Measurements from ENCODE around the gene FRYL. TPM values are rescaled to one million over a fixed set of nuclear protein-coding genes. Genes with fewer than 3 reads are reported as not detected.
A peak's percentile ranks its signal among the peaks of the same experiment; 100 is the strongest.
"Not testable (repeated sequence)": the region's sequence is repeated elsewhere in the genome, so short reads cannot be mapped to it uniquely, and the experiment has no call there.

FRYL gene
- total RNA-seq, 2 experiments from 2014 or later, result 80.8 to 97.3 TPM

DNA sequence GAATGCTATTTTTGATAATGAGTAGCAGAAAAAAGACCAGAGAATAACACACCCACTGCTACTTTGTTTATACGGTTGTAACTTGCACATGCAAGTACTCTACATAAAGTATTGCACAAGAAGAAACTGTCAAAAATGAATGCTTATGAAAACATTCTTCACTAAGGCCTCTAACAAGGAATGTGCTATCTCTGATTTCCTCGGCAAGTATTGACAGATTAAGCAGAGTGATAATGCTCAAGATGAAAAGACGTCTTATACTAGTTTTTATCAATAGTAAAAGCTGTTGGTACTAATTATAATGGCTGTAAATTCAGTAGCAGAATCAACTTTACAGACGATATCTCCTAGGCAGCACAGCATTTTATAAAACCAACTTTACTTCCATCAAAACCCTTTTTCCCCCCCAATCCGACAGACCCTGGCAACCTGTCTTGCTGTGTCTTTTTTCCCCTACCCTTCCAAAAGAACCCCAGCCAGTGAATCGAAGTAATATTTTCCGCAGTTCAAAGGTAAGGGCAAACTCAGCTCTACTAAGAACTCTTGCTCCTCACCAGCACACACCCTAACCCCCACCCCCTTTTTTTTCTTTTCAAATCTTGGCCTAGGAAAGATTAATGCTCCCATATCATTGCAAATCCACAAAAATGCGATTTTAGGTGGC is 1.5 kb downstream of the FRYL start:
- H3K4me1 Mint-ChIP-seq, result peaks cover 37% of the 10 kb centered on the region
- no peaks in the 10 kb centered on the region for H3K9me3 Mint-ChIP-seq (ENCODE audit: low read depth)
- H3K36me3 Mint-ChIP-seq, result peaks cover 14% of the 10 kb centered on the region
- peak overlapping the region; percentile 87 for H3K27ac Mint-ChIP-seq
- DNase-seq (no peak), ATAC-seq (no peak)
- H3K4me3 Mint-ChIP-seq, result peak overlapping the region; percentile 96
- CTCF ChIA-PET, result interaction anchor here (1.2 to 2.8 kb wide), 3 partner anchors 8 to 200 kb away, joined by 3 to 10 read pairs (median 6); partner anchors contain the start of gene OCIAD2
- H3K27me3 Mint-ChIP-seq, result no peaks in the 10 kb centered on the region

DNA sequence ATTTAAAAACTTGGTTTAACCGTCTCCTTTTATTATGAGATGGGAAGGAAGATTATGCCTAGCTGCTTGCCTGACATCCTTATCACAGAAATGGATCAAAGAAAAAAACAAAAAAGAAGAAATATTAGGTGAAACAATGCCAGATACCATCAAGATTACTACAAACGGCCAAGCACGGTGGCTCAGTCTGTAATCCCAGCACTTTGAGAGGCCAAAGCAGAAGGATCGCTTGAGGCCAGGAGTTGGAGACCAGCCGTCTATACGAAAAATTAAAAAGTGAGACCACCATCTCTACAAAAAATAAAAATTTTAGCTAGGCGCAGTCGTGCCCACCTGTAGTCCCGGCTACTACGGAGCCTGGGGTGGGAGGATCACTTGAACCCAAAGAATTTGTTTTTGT is 2.3 kb downstream of the FRYL start:
- Mint-ChIP-seq H3K27me3 (no peaks in the 10 kb centered on the region), H3K4me3 (peak overlapping the region; percentile 96), H3K36me3 (peaks cover 22% of the 10 kb centered on the region), H3K4me1 (peaks cover 41% of the 10 kb centered on the region), H3K9me3 (ENCODE audit: low read depth) (no peaks in the 10 kb centered on the region), H3K27ac (peak overlapping the region; percentile 55)
- DNase-seq (no peak), ATAC-seq (no peak)
- CTCF ChIA-PET, result no interaction called here

DNA sequence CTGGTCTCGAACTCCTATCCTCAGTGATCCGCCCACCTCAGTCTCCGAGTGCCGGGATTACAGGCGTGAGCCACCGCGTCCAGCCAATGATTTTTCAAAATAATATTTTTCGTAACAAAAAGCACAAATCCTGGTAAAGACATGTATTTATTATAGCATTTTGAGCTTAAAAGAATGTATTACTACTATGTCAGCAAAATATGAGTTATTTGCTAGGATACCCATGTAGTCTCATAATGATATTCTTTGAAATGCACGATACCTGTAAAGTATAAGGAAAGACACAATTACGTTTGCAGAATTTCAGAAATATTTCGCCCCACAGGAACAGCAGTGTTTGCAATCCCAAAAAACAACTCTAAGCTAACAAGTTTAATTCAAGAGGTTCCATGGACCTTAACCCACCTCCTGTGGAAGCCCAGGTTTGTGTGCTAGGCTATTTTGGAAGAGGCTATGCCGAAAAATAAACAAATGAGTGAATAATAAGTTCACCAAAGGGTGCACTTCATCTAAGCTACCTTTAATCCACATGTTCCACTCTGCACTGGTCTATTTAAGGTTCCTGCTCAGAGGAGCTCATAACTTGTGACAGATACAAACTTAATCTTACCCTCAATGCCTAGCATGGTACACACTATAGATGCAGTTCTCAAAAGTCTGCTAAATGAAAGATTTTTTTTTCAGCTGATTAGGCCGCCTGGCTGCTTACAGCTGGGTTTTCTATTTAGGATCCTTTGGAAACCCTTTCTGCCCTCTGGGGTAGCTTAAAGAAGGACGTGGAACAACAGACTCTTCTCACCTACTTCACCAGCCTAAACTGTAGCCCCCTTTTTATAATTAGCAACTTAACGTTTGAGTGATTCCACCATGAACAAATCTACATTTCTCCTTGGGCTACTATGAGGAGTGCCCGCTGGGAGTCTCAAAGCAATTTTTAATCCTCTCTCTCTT is 5.0 kb downstream of the FRYL start:
- no peak overlapping the region for H3K4me3 Mint-ChIP-seq
- ATAC-seq (no peak), DNase-seq (no peak)
- no peaks in the 10 kb centered on the region for H3K9me3 Mint-ChIP-seq (ENCODE audit: low read depth)
- peaks cover 32% of the 10 kb centered on the region for H3K36me3 Mint-ChIP-seq
- H3K4me1 Mint-ChIP-seq, result peaks cover 40% of the 10 kb centered on the region
- no peak overlapping the region for H3K27ac Mint-ChIP-seq
- CTCF ChIA-PET, result no interaction called here
- no peaks in the 10 kb centered on the region for H3K27me3 Mint-ChIP-seq

DNA sequence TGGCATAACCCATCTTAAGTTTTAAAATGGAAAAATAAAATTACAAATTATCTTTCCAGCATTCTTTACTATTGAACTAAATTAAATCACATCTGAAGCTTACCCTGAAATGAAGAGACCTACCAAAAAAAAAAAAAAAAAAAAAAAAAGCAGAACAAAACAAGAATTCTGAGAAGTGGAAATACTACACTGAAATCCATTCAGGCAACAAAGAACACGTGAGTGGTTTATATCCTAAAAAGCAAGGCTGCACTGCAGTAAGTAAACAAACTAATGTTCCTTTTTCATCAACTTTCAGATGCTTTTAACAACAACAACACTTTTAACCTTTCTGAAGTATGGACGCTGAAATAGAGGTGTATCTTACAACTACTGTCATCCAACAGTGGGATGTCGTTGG is 7.5 kb downstream of the FRYL start:
- no peak for DNase-seq
- H3K36me3 Mint-ChIP-seq, result peaks cover 40% of the 10 kb centered on the region
- no peak for ATAC-seq
- H3K27me3 Mint-ChIP-seq, result no peaks in the 10 kb centered on the region
- no peak overlapping the region for H3K4me3 Mint-ChIP-seq
- H3K4me1 Mint-ChIP-seq, result peaks cover 41% of the 10 kb centered on the region
- no peak overlapping the region for H3K27ac Mint-ChIP-seq
- CTCF ChIA-PET, result no interaction called here
- H3K9me3 Mint-ChIP-seq (ENCODE audit: low read depth), result no peaks in the 10 kb centered on the region

DNA sequence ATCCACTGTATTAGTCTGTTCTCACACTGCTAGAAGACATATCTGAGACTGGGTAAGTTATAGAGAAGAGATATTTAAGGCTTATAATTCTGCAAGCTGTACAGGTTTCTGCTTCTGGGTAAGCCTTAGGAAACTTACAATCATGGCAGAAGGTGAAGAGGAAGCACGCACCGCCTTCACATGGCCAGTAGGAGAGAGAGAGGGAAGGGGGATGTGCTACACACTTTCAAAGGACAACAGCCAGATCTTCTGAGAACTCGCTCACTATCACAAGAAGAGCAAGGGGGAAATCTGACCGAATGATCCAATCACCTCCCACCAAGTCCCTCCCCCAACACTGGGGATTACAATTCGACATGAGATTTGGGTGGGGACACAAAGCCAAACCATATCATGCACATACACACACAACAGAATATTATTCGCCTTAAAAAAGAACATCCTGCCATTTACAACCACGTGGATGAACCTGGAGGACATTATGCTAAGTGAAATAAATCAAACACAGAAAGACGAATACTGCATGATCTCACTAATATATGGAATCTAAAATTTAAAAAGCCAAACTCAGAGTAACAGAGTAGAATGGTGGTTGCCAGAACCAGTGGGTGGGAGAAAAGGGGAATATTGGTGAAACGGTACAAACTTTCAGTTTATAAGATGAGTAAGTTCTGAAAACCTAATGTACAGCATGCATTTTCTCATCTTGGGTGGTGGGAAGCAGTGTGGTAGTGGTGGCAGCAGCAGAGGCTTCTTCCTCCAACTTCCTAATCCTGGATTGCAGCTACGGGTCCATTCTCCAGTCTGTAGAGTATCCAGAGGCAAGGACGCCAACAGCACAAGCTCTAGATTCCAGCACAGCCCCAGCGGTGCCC is 12.8 kb downstream of the FRYL start:
- Mint-ChIP-seq H3K9me3 (ENCODE audit: low read depth) (peaks cover 2% of the 10 kb centered on the region), H3K27ac (no peak overlapping the region), H3K27me3 (no peaks in the 10 kb centered on the region), H3K4me3 (no peak overlapping the region), H3K36me3 (peaks cover 50% of the 10 kb centered on the region), H3K4me1 (peaks cover 32% of the 10 kb centered on the region)
- DNase-seq (no peak), ATAC-seq (no peak)
- CTCF ChIA-PET, result no interaction called here

DNA sequence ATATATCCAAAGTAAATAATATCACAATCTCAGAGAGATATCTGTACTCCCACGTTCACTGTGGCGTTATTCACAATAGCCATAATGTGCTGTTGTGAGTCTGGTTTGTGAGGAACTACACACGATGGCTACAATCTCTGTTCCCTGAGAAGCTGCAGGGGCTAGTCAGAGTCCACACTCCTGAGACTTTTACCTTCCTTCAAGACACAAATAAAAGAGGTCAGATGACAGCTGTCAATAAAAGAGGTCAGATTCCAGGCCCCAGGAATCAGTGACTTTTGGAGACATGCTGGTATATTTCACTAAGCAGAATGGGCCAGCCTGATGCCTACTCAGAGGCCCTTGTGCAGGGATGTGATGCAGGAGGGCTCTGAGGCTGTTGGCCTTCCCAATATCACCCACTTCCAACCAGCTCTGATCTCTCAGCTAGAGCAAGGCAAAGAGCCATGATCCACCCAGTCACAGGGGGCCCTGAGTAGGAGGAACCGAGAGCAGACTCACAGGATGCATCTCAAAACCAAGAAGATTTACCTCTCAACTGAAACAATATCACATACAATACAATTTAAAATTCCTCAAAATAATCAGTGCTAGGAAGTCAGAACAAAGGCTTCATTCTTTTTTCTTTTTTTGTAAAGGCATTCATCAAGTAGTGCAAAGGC is 13.8 kb downstream of the FRYL start:
- no peak for DNase-seq
- no peak overlapping the region for H3K27ac Mint-ChIP-seq
- H3K4me1 Mint-ChIP-seq, result peaks cover 28% of the 10 kb centered on the region
- H3K9me3 Mint-ChIP-seq (ENCODE audit: low read depth), result peaks cover 2% of the 10 kb centered on the region
- H3K27me3 Mint-ChIP-seq, result no peaks in the 10 kb centered on the region
- ATAC-seq, result no peak
- H3K36me3 Mint-ChIP-seq, result peaks cover 45% of the 10 kb centered on the region
- no peak overlapping the region for H3K4me3 Mint-ChIP-seq
- CTCF ChIA-PET, result no interaction called here

DNA sequence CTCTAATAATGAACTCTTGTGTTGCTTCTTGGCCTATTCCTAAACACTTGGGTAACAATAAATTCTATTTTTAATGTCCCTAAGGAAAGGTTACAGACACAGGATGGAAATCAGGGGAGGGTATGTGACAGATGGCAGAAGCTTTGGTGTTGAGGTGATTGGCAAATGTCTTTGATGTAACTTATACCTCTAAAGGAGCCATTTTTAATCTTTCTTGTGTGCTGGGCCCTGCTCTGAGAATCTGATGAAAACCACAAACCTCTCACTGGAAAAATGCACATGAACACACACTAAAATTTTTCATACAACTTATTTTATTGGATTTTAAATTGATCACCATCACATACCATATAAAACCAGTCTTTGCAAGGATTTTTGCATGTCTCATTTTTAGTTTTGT is 17.7 kb downstream of the FRYL start:
- Mint-ChIP-seq H3K27ac (no peak overlapping the region), H3K9me3 (ENCODE audit: low read depth) (peaks cover 2% of the 10 kb centered on the region)

DNA sequence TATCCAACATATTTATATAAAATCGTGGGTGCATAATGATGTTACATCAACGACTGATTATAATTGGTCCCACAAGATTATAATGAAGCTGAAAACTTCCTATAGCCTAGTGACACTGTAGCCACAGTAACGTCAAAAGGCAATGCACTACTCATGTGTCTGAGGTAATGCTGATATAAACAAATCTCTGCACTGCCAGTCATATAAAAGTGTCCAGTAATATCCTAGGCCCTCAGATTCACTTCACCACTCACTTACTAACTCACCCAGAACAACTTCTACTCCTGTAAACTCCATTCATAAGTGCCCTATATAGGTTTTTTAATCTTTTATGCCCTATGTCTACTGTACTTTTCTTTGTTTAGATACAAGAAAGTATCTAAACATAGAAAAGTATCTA is 18.8 kb downstream of the FRYL start:
- no peaks in the 10 kb centered on the region for H3K27me3 Mint-ChIP-seq
- DNase-seq (no peak), ATAC-seq (no peak)
- no peak overlapping the region for H3K4me3 Mint-ChIP-seq
- peaks cover 33% of the 10 kb centered on the region for H3K36me3 Mint-ChIP-seq
- peaks cover 1% of the 10 kb centered on the region for H3K9me3 Mint-ChIP-seq (ENCODE audit: low read depth)
- H3K4me1 Mint-ChIP-seq, result peaks cover 8% of the 10 kb centered on the region
- no peak overlapping the region for H3K27ac Mint-ChIP-seq
- CTCF ChIA-PET, result no interaction called here

More for the DNA sequence above, 17.7 kb downstream of the FRYL start:
- H3K36me3 Mint-ChIP-seq, result peaks cover 41% of the 10 kb centered on the region
- no peak for DNase-seq
- CTCF ChIA-PET, result interaction anchor here (0.6 kb wide), 1 partner anchor 19 kb away, joined by 3 read pairs; no protein-coding TSS in a partner anchor
- H3K4me3 Mint-ChIP-seq, result no peak overlapping the region
- no peak for ATAC-seq
- no peaks in the 10 kb centered on the region for H3K27me3 Mint-ChIP-seq
- peaks cover 15% of the 10 kb centered on the region for H3K4me1 Mint-ChIP-seq

DNA sequence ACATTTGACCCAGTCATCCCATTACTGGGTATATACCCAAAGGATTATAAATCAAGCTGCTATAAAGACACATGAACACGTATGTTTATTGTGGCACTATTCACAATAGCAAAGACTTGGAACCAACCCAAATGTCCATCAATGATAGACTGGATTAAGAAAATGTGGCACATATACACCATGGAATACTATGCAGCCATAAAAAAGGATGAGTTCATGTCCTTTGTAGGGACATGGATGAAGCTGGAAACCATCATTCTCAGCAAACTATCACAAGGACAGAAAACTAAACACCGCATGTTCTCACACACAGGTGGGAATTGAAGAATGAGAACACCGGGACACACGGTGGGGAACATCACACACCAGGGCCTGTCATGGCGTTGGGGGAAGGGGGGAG is 21.4 kb downstream of the FRYL start:
- peaks cover 23% of the 10 kb centered on the region for H3K36me3 Mint-ChIP-seq
- H3K4me1 Mint-ChIP-seq; ATAC-seq; H3K27me3 Mint-ChIP-seq; DNase-seq; H3K27ac Mint-ChIP-seq; H3K9me3 Mint-ChIP-seq (ENCODE audit: low read depth); CTCF ChIA-PET; H3K4me3 Mint-ChIP-seq: not testable (repeated sequence)

DNA sequence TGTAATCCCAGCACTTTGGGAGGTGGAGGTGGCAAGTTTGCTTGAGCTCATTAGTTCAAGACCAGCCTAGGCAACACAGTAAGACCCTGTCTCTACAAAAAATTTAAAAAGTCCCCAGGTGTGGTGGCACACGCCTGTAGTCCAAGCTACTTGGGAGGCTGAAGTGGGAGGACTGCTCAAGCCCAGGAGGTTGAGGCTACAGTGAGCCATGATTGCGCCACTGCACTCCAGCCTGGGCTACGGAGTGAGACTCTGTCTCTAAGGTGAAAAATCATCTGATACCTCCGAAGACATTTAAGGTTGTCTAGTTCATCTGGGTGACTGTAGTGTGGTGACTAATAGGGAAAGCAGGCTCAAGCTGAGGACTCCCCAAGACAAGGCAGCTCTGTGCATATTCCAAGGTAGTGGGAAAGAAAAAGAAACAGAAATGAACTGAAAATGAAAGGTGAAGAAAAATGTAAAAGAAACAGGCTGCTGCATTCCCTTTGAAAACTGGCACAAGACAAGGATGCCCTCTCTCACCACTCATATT is 23.3 kb downstream of the FRYL start:
- ATAC-seq (no peak), DNase-seq (no peak)
- CTCF ChIA-PET, result interaction anchor here (0.6 to 1.2 kb wide), 2 partner anchors 27 to 67 kb away, joined by 3 read pairs; no protein-coding TSS in a partner anchor

DNA sequence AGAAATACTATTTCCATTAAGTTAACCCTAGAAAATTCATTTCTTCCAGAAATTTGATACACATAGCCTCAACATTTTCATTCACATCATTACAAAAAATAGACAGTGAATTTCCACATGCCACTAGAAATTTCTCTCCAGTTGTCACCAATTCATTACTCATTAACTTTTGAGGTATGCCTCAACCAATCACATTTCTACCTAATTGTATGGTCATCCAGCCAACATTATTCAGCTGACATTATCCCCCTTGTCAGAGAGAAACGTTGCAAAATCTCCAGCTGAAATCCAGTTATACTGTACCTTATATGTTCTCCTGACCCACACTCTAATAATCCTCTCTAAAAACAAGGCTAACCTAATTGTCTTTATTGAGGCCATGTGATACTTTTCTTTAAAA is 24.8 kb downstream of the FRYL start:
- Mint-ChIP-seq H3K27me3 (no peaks in the 10 kb centered on the region), H3K27ac (no peak overlapping the region), H3K36me3 (peaks cover 26% of the 10 kb centered on the region), H3K4me3 (no peak overlapping the region), H3K9me3 (ENCODE audit: low read depth) (peaks cover 3% of the 10 kb centered on the region), H3K4me1 (peaks cover 12% of the 10 kb centered on the region)
- ATAC-seq (no peak), DNase-seq (no peak)
- CTCF ChIA-PET, result no interaction called here

More for the DNA sequence above, 23.3 kb downstream of the FRYL start:
- Mint-ChIP-seq H3K36me3 (peaks cover 24% of the 10 kb centered on the region), H3K27me3 (no peaks in the 10 kb centered on the region), H3K9me3 (ENCODE audit: low read depth) (peaks cover 3% of the 10 kb centered on the region), H3K4me3 (no peak overlapping the region), H3K27ac (no peak overlapping the region), H3K4me1 (peaks cover 5% of the 10 kb centered on the region)

DNA sequence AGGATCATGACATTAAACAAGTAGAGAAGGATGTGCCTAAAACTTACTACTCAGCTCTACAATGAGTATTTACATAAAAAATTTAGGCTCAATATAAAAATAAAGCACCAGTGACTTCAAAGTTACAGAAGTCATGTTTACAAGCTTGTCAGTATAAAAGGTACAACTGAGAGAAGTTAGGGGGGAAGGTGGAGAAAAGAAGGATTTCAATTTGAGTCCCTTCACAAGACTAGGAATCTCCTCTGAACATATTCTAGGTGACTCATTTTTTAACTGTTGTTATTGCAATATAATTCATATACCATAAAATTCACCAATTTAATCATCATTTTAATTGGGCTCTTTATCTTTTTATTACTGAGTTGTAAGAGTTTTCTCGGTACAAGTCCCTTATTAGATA is 26.9 kb downstream of the FRYL start:
- Mint-ChIP-seq H3K27me3 (no peaks in the 10 kb centered on the region), H3K4me1 (peaks cover 12% of the 10 kb centered on the region), H3K27ac (no peak overlapping the region), H3K4me3 (no peak overlapping the region), H3K36me3 (peaks cover 17% of the 10 kb centered on the region), H3K9me3 (ENCODE audit: low read depth) (peaks cover 3% of the 10 kb centered on the region)
- no peak for DNase-seq
- CTCF ChIA-PET, result no interaction called here
- no peak for ATAC-seq

Data from activated CD8-positive, alpha-beta memory T cell treated with anti-CD3 and anti-CD28 coated beads, Interleukin-2, amount 10 ng/mL, durations not matched to agents 7 days and 5 days (primary cell).